ENCODE measurements around the gene PNLIPRP2.

- TF ChIP-seq, protein P1, sequence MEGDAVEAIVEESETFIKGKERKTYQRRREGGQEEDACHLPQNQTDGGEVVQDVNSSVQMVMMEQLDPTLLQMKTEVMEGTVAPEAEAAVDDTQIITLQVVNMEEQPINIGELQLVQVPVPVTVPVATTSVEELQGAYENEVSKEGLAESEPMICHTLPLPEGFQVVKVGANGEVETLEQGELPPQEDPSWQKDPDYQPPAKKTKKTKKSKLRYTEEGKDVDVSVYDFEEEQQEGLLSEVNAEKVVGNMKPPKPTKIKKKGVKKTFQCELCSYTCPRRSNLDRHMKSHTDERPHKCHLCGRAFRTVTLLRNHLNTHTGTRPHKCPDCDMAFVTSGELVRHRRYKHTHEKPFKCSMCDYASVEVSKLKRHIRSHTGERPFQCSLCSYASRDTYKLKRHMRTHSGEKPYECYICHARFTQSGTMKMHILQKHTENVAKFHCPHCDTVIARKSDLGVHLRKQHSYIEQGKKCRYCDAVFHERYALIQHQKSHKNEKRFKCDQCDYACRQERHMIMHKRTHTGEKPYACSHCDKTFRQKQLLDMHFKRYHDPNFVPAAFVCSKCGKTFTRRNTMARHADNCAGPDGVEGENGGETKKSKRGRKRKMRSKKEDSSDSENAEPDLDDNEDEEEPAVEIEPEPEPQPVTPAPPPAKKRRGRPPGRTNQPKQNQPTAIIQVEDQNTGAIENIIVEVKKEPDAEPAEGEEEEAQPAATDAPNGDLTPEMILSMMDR (IDR thresholded peaks at IDR 0.05; ENCODE audit: insufficient read depth, low read depth, low read length): no peak
- TF ChIP-seq EZH2 (IDR thresholded peaks at IDR 0.05; ENCODE audit: insufficient read depth, low read length): no peak
Measured at GRCh38 chr10:116587878-116588591, 32.7 kb upstream of the PNLIPRP2 start.
